HG02642 (cell line): Measurements from ENCODE around the gene VPS13D.
"Not testable (repeated sequence)": the region's sequence is repeated elsewhere in the genome, so short reads cannot be mapped to it uniquely, and the experiment has no call there.

Experiments used
- ATAC-seq: cut with Tn5 transposase; IDR thresholded peaks from one replicate; pipeline ENCODE4 v1.9.1; 2021; ENCODE audit warnings: mild to moderate bottlenecking; ENCODE audit not compliant: unreplicated experiment, poor library complexity

Gene VPS13D

GRCh38 chr1:12460121-12460520 is 230.3 kb downstream of the VPS13D start:
- no peak for ATAC-seq

GRCh38 chr1:12460911-12461621 is 231.2 kb downstream of the VPS13D start:
- ATAC-seq: no peak

- no peak for ATAC-seq
Observed at GRCh38 chr1:12461754-12462153, 231.9 kb downstream of the VPS13D start.

GRCh38 chr1:12462586-12462985 is 232.8 kb downstream of the VPS13D start:
- no peak for ATAC-seq

- ATAC-seq: no peak
Observed at GRCh38 chr1:12464045-12464461, 234.2 kb downstream of the VPS13D start.

GRCh38 chr1:12464598-12465056 is 234.8 kb downstream of the VPS13D start:
- no peak for ATAC-seq

- ATAC-seq: no peak
Observed at GRCh38 chr1:12465126-12465525, 235.3 kb downstream of the VPS13D start.

GRCh38 chr1:12466816-12467215 is 237.0 kb downstream of the VPS13D start:
- no peak for ATAC-seq

GRCh38 chr1:12467570-12468286 is 237.9 kb downstream of the VPS13D start:
- ATAC-seq: no peak

GRCh38 chr1:12468323-12468722 is 238.5 kb downstream of the VPS13D start:
- ATAC-seq: no peak

- ATAC-seq: no peak
Observed at GRCh38 chr1:12469493-12469892, 239.7 kb downstream of the VPS13D start.

- no peak for ATAC-seq
Observed at GRCh38 chr1:12469990-12470389, 240.2 kb downstream of the VPS13D start.

GRCh38 chr1:12470916-12471315 is 241.1 kb downstream of the VPS13D start:
- ATAC-seq: not testable (repeated sequence)

- no peak for ATAC-seq
Observed at GRCh38 chr1:12472156-12472797, 242.4 kb downstream of the VPS13D start.

GRCh38 chr1:12472798-12473551 is 243.1 kb downstream of the VPS13D start:
- no peak for ATAC-seq

GRCh38 chr1:12473596-12474362 is 243.9 kb downstream of the VPS13D start:
- no peak for ATAC-seq

- ATAC-seq: no peak
Observed at GRCh38 chr1:12475101-12475500, 245.3 kb downstream of the VPS13D start.

GRCh38 chr1:12475530-12475934 is 245.7 kb downstream of the VPS13D start:
- no peak for ATAC-seq

- no peak for ATAC-seq
Observed at GRCh38 chr1:12475947-12476346, 246.1 kb downstream of the VPS13D start.

- no peak for ATAC-seq
Observed at GRCh38 chr1:12477314-12477713, 247.5 kb downstream of the VPS13D start.
